Renal cortex interstitium (tissue), 11 donors: ENCODE data around the gene ZNF385B. TPM values are rescaled to one million over a fixed set of nuclear protein-coding genes. Genes with fewer than 3 reads are reported as not detected.

Experiments
- DNase-seq, 11 donors: peaks; one replicate each; pipeline ENCODE4 v3.0.0-alpha.2; 2013; ENCODE audit warnings: low read depth in 9 of 11, low spot score in 4 of 11; ENCODE audit errors: extremely low read depth in 1 of 11
- polyA plus RNA-seq, 3 donors: library from polyadenylated mRNA; unstranded; fragments of 120-200 nt; gene quantifications; one replicate each; pipeline ENCODE4 v1.2.1, GENCODE V29; 2013; ENCODE audit not compliant: insufficient read length in 3 of 3

ZNF385B gene
- polyA plus RNA-seq, 3 donors: 13.1 to 18.5 (median 13.6) TPM

GRCh38 chr2:179403624-179404023, 457.8 kb downstream of the ZNF385B start:
- DNase-seq: no peak

- DNase-seq: no peak
Observed at GRCh38 chr2:179393481-179393880, 467.9 kb downstream of the ZNF385B start.

Other genes with a start within 250 kb of the ZNF385B start
- 10 to 100 TPM; 34.9 to 44.0 (median 36.0) TPM for gene CWC22, start 145.7 kb upstream of the ZNF385B start, polyA plus RNA-seq